MM.1S (cell line): ENCODE data around the gene SHISA5.

Experiments used
- DNase-seq: peaks from one replicate; pipeline ENCODE4 v3.0.0-alpha.2; 2015
- H2AFZ ChIP-seq: fragments of 300-600 bp; sonication (generic); 2 replicates; pipeline ENCODE4 v1.6.0; 2016; ENCODE audit warnings: antibody characterized with exemption, low read length
- H3F3A ChIP-seq: fragments of 300-600 bp; sonication (generic); 2 replicates; pipeline ENCODE4 v1.6.1; 2016; ENCODE audit warnings: mild to moderate bottlenecking, antibody characterized with exemption, low read length, moderate library complexity, mixed read lengths; ENCODE audit not compliant: insufficient read depth
- H3K27ac ChIP-seq: fragments of 300-600 bp; sonication (generic); 2 replicates; pipeline ENCODE4 v1.5.1; 2016; ENCODE audit warnings: mild to moderate bottlenecking, low read length
- H3K27me3 ChIP-seq: fragments of 300-600 bp; sonication (generic); replicated peaks from 2 replicates; pipeline ENCODE4 v1.6.0; 2016; ENCODE audit warnings: low read length; ENCODE audit not compliant: insufficient read depth
- H3K36me3 ChIP-seq: fragments of 300-600 bp; sonication (generic); replicated peaks from 2 replicates; pipeline ENCODE4 v1.6.1; 2016; ENCODE audit warnings: mild to moderate bottlenecking, low read length, mixed read lengths; ENCODE audit not compliant: insufficient read depth
- H3K4me1 ChIP-seq: fragments of 300-600 bp; sonication (generic); 2 replicates; pipeline ENCODE4 v1.6.1; 2016; ENCODE audit warnings: low read length, mixed read lengths
- H3K4me2 ChIP-seq: fragments of 300-600 bp; sonication (generic); 2 replicates; pipeline ENCODE4 v1.6.0; 2016; ENCODE audit warnings: low read depth, low read length
- H3K4me3 ChIP-seq: fragments of 300-600 bp; sonication (generic); 2 replicates; pipeline ENCODE4 v1.5.1; 2016; ENCODE audit warnings: low read length, mixed read lengths
- H3K79me2 ChIP-seq: fragments of 300-600 bp; sonication (generic); 2 replicates; pipeline ENCODE4 v1.6.1; 2016; ENCODE audit warnings: mixed run types, low read length, mixed read lengths
- H3K9ac ChIP-seq: fragments of 300-600 bp; sonication (generic); 2 replicates; pipeline ENCODE4 v1.6.1; 2016; ENCODE audit warnings: low read length, mixed read lengths
- H3K9me2 ChIP-seq: fragments of 300-600 bp; sonication (generic); replicated peaks from 2 replicates; pipeline ENCODE4 v1.6.1; 2016; ENCODE audit warnings: mild to moderate bottlenecking, low read length, mixed read lengths; ENCODE audit not compliant: insufficient read depth
- H3K9me3 ChIP-seq: fragments of 300-600 bp; sonication (generic); replicated peaks from 2 replicates; pipeline ENCODE4 v1.6.1; 2016; ENCODE audit warnings: mild to moderate bottlenecking, low read length, mixed read lengths; ENCODE audit not compliant: insufficient read depth
- H4K20me1 ChIP-seq: fragments of 300-600 bp; sonication (generic); 2 replicates; pipeline ENCODE4 v1.6.1; 2016; ENCODE audit warnings: mild to moderate bottlenecking, low read length, moderate library complexity, mixed read lengths; ENCODE audit not compliant: insufficient read depth
- EZH2 ChIP-seq: fragments of 300-600 bp; sonication (generic); optimal IDR thresholded peaks from 2 replicates; pipeline ENCODE3; 2017; ENCODE audit warnings: low read depth, mild to moderate bottlenecking, antibody characterized with exemption, low read length, mixed read lengths
- EZH2phosphoT487 ChIP-seq: fragments of 300-600 bp; sonication (generic); IDR thresholded peaks from 2 replicates; pipeline ENCODE4 v1.6.1; 2018; ENCODE audit warnings: antibody characterized with exemption, low read length
- TF ChIP-seq, protein P1 (sequence below): fragments of 300-600 bp; sonication (generic); IDR thresholded peaks from 2 replicates; pipeline ENCODE4 v1.5.1; 2016; ENCODE audit warnings: antibody characterized with exemption, low read length, mixed read lengths

SHISA5 gene

GRCh38 chr3:48425281-48425812 is 78.6 kb downstream of the SHISA5 start:
- H3K9me2 ChIP-seq = no peaks in the 10 kb centered on the region
- no peaks in the 10 kb centered on the region for H3K9me3 ChIP-seq
- H4K20me1 ChIP-seq = no peaks in the 10 kb centered on the region
- H3K4me1 ChIP-seq = no peaks in the 10 kb centered on the region
- H3F3A ChIP-seq = peaks cover 5% of the 10 kb centered on the region
- no peak overlapping the region for H2AFZ ChIP-seq
- no peaks in the 10 kb centered on the region for H3K36me3 ChIP-seq
- TF ChIP-seq EZH2 (no peak), EZH2phosphoT487 (no peak)
- TF ChIP-seq, protein P1, sequence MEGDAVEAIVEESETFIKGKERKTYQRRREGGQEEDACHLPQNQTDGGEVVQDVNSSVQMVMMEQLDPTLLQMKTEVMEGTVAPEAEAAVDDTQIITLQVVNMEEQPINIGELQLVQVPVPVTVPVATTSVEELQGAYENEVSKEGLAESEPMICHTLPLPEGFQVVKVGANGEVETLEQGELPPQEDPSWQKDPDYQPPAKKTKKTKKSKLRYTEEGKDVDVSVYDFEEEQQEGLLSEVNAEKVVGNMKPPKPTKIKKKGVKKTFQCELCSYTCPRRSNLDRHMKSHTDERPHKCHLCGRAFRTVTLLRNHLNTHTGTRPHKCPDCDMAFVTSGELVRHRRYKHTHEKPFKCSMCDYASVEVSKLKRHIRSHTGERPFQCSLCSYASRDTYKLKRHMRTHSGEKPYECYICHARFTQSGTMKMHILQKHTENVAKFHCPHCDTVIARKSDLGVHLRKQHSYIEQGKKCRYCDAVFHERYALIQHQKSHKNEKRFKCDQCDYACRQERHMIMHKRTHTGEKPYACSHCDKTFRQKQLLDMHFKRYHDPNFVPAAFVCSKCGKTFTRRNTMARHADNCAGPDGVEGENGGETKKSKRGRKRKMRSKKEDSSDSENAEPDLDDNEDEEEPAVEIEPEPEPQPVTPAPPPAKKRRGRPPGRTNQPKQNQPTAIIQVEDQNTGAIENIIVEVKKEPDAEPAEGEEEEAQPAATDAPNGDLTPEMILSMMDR = no peak
- H3K4me2 ChIP-seq = no peak overlapping the region
- H3K4me3 ChIP-seq = no peak overlapping the region
- H3K79me2 ChIP-seq = no peaks in the 10 kb centered on the region
- peaks cover 41% of the 10 kb centered on the region for H3K27me3 ChIP-seq
- H3K9ac ChIP-seq = no peak overlapping the region
- no peak for DNase-seq
- H3K27ac ChIP-seq = no peak overlapping the region

DNA sequence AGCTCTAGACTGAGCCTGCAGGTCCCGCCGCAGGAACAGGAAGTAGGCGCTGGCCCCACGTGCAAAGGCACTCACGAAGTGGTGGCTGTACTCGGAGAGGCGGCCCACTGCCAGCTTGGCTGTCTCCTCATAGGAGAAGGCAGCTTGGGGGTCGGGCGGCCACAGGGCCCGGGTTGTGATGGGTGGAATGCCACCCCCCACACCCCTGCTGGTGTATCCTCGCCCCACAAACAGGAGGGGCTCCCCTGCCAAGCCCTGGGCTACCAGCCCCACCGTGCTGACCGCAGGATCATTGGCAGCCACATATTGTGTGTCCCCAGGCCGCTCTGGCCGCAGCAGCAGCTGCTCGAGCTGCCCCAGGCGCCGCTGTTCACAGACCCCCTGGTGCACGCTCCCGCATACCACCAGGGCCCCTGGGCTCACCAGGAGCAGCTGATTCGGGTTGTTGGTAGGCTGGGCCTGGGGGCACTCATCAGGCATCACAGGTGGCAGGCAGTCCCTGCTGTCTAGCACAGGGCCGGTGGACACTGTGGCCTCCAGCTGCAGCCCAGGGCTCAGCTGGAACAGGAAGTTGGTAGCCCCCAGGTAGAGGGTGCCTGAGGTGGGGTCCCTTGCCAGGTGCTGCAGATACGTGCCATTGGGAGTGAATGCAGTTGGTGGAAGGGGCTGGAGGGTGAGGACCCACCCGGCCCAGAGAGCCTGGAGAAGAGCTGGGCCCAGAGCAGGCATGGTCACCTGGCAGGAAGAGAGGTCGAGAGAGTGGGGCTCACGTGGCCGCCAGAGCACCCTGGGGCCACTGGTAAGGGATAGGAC is 79.9 kb downstream of the SHISA5 start:
- no peak overlapping the region for H3K27ac ChIP-seq
- H3K9me3 ChIP-seq = no peaks in the 10 kb centered on the region
- H2AFZ ChIP-seq = no peak overlapping the region
- no peaks in the 10 kb centered on the region for H3K79me2 ChIP-seq
- H3K9ac ChIP-seq = no peak overlapping the region
- peaks cover 45% of the 10 kb centered on the region for H3K27me3 ChIP-seq
- H3K4me1 ChIP-seq = no peaks in the 10 kb centered on the region
- no peaks in the 10 kb centered on the region for H3K36me3 ChIP-seq
- no peak for DNase-seq
- H3K4me3 ChIP-seq = no peak overlapping the region
- TF ChIP-seq EZH2 (no peak), EZH2phosphoT487 (no peak)
- TF ChIP-seq, protein P1 = no peak
- no peaks in the 10 kb centered on the region for H4K20me1 ChIP-seq
- H3F3A ChIP-seq = no peaks in the 10 kb centered on the region
- H3K4me2 ChIP-seq = no peak overlapping the region
- no peaks in the 10 kb centered on the region for H3K9me2 ChIP-seq

DNA sequence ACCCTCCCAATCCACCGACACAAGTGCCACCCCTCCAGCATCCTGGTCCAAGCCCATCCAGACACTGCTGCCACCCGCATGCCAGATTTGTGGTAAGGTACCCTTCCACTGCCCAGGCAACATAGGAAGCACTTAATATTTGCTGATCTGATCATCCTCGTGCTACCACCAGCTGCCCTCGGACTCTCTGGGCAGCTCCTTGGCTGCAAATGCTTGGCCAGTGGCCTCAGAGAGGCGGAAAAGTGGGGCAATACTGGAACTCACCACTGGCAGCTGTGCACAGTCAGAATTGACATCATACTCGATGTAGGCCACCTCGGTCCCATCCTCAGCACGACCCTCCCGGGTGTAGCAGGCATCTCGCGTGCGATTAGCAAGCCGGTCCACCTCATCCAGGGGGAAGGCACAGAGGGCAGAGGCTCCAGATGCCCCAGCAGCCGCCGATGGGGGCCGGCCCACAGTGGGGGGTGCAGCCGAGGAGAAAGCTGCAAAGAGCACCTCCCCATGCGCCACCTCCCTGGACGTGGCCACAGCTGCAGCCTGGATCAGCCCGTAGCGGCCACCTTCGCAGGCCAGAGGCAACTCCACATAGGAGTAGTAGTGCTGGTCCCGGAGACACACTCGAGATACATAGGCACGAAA is 80.6 kb downstream of the SHISA5 start:
- Histone ChIP-seq H3K79me2 (no peaks in the 10 kb centered on the region), H3K9me2 (no peaks in the 10 kb centered on the region), H3K9ac (no peak overlapping the region), H3K9me3 (no peaks in the 10 kb centered on the region), H3F3A (no peaks in the 10 kb centered on the region), H3K36me3 (no peaks in the 10 kb centered on the region), H3K4me2 (no peak overlapping the region), H2AFZ (no peak overlapping the region), H3K4me1 (no peaks in the 10 kb centered on the region), H3K27ac (no peak overlapping the region), H4K20me1 (no peaks in the 10 kb centered on the region), H3K4me3 (no peak overlapping the region), H3K27me3 (peaks cover 48% of the 10 kb centered on the region)
- TF ChIP-seq EZH2 (no peak), EZH2phosphoT487 (no peak)
- TF ChIP-seq, protein P1 = no peak
- DNase-seq = no peak
